GM12865 (cell line): ENCODE measurements around the gene POLR2E.
A peak's percentile ranks its signal among the peaks of the same experiment; 100 is the strongest.

Experiments
- DNase-seq: peaks from one replicate; pipeline ENCODE4 v3.0.0; 2010; ENCODE audit warnings: low read depth
- H3K4me3 ChIP-seq: 2 replicates; pipeline ENCODE4 v1.5.1; 2011; ENCODE audit warnings: mild to moderate bottlenecking, low read depth, low read length, control low read depth
- TF ChIP-seq, protein P1 (sequence below): IDR thresholded peaks from 2 replicates; pipeline ENCODE4 v1.5.1; 2011; ENCODE audit warnings: low read length, control low read depth, low read depth, inconsistent platforms; ENCODE audit not compliant: insufficient read depth; ENCODE audit errors: missing control alignments

POLR2E gene

DNA sequence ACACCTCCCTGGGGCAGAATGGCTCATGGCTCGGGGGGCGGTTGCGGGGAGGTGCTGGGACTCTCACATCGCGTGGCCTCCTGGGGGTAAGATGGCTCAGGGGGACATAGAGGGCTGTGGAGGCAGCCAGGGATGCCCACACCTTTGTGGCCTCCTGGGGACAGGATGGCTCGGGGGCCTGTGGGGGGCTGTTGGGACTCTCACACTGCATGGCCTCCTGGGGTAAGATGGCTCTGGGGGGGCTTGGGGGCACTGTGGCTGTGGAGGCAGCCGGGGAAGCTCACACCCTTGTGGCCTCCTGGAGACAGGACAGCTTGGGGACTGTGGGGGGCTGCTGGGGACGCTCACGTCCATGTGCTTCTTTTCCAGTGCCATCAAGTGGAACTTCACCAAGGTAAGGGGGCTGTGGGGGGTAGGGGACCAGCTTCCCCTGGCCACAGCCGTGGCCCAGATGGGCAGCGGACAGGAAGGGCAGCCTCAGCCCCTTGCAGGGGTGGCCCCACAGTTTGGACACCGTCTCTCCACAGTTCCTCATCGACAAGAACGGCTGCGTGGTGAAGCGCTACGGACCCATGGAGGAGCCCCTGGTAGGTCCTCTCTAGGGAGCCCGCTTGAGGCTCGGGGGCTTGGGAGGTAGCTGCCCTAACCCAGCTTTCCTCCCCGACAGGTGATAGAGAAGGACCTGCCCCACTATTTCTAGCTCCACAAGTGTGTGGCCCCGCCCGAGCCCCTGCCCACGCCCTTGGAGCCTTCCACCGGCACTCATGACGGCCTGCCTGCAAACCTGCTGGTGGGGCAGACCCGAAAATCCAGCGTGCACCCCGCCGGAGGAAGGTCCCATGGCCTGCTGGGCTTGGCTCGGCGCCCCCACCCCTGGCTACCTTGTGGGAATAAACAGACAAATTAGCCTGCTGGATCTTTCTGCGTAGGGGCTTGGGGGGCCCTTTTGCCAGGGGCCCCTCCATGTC lies 11.0 kb upstream of the POLR2E start:
- TF ChIP-seq, protein P1, sequence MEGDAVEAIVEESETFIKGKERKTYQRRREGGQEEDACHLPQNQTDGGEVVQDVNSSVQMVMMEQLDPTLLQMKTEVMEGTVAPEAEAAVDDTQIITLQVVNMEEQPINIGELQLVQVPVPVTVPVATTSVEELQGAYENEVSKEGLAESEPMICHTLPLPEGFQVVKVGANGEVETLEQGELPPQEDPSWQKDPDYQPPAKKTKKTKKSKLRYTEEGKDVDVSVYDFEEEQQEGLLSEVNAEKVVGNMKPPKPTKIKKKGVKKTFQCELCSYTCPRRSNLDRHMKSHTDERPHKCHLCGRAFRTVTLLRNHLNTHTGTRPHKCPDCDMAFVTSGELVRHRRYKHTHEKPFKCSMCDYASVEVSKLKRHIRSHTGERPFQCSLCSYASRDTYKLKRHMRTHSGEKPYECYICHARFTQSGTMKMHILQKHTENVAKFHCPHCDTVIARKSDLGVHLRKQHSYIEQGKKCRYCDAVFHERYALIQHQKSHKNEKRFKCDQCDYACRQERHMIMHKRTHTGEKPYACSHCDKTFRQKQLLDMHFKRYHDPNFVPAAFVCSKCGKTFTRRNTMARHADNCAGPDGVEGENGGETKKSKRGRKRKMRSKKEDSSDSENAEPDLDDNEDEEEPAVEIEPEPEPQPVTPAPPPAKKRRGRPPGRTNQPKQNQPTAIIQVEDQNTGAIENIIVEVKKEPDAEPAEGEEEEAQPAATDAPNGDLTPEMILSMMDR, result no peak
- H3K4me3 ChIP-seq, result no peak overlapping the region
- DNase-seq, result no peak

DNA sequence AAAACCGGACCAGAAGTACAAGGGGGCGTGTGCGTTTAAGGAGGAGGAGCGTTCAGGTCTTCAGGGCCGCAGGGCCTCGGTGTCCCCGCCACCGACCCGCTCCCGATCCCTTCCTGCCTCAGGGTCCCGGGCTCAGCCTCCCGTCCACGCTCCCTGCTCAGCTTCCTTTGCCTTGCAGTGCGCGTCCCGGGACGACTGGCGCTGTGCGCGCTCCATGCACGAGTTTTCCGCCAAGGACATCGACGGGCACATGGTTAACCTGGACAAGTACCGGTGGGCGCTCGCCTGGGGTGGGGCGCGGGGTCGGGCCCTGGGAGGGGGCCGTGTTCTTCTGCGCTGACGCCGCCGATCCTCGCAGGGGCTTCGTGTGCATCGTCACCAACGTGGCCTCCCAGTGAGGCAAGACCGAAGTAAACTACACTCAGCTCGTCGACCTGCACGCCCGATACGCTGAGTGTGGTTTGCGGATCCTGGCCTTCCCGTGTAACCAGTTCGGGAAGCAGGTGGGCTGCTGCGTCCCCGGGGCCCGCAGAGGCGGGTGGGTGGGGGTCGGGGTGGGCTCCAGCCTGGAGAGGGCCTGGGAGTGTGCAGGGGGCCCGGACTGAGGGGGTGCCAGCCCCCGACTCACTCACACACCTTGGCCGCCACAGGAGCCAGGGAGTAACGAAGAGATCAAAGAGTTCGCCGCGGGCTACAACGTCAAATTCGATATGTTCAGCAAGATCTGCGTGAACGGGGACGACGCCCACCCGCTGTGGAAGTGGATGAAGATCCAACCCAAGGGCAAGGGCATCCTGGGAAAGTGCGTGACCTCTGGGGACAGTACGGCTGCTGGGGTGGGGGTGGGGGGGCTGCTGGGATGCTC lies 10.1 kb upstream of the POLR2E start:
- TF ChIP-seq, protein P1, result no peak
- no peak for DNase-seq

DNA sequence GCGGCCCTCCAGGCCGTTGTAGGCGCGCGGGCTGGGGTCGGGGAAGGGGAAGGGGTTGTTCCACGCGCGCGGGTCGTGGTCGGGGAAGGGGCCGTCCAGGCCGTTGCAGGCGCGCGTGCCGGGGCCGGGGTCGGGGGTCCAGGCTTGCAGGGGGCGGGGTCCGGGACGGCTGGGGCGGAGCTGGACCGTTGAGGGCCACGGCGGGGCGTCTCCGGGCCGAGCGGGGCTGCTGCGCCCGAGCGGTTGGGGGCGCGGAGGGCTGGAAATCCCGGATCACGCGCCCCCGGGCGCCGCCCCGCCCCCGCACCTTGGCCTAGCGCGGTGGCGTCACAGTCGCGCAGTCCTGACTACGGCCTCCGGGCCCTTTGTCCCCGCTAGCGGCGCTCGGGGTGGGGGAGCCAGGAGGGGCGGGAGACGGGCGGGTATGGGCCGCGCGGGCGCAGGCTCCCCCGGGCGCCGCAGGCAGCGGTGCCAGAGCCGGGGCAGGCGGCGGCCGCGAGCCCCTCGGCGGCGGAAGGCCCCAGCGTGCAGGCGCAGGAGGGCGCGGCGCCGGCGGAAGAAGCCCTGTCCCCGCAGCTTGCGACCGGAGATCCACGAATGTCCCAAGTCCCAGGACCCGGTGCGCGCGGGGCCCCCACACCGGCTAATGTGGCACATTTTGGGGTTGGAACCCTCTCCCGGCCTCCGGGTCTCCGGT lies 9.3 kb upstream of the POLR2E start:
- peak overlapping the region; percentile 78 for H3K4me3 ChIP-seq
- TF ChIP-seq, protein P1, result no peak
- peak; percentile 81 for DNase-seq

More for the DNA sequence above, 10.1 kb upstream of the POLR2E start:
- peak overlapping the region; percentile 78 for H3K4me3 ChIP-seq

DNA sequence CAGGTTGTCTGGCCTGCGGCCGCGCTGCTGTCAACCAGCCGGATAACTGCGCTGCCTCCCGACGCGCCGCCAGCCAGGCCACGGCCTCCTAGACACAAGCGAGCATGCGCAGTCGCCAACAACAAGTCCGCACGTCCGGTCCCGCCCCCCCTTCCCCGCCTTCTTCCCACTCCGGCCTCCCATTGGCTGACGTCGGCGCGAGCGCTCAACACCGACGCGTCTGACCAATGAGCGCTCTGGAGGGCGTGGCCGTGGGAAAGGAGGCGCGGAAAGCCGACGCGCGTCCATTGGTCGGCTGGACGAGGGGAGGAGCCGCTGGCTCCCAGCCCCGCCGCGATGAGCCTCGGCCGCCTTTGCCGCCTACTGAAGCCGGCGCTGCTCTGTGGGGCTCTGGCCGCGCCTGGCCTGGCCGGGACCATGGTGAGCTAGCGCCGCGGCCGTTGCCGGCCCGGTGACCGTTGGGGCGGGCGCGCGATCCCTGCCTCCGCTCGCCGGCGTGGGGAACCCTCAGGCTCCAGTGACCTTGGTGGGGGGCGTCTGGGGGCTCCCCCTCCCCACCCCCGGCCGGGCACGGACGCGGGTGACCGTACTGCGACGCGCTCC lies 8.6 kb upstream of the POLR2E start, which contains the start of gene GPX4:
Gene GPX4, plus strand, starts transcription at position 287 of the 603 bp plus-strand sequence. Its CDS starts 50 bp downstream, at position 337.
- peak within 1 kb of the TSS; percentile 78 for H3K4me3 ChIP-seq
- TF ChIP-seq, protein P1, result no peak

DNA sequence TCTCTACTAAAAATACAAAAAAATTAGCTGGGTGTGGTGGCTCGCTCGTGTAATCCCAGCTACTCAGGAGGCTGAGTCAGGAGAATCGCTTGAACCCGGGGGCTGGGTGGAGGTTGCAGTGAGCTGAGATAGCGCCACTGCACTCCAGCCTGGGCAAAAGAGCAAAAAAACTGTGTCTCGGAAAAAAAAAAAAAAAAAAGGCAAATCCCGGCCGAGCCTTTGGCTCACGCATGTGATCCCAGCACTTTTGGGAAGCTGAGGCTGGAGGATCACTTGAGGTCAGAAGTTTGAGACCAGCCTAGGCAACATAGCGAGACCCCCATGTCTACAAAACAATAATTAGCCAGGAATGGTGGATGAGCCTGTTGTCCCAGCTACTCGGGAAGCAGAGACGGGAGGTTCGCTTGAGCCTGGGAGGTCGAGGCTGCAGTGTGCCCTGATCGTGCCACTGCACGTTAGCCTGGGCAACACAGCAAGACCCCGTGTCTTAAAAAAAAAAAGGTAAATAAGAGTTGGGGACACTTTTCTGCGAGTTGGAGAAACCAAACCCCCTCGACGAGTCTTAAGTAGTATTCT lies 8.0 kb upstream of the POLR2E start:
- DNase-seq, result no peak
- peak overlapping the region; percentile 45 for H3K4me3 ChIP-seq
- TF ChIP-seq, protein P1, result no peak

More for the DNA sequence above, 8.6 kb upstream of the POLR2E start, which contains the start of gene GPX4:
- DNase-seq, result peak; percentile 100
